Brain microvascular endothelial cell (primary cell): ENCODE results near the gene NBAS.

ENCODE experiments used
- DNase-seq: peaks from one replicate; pipeline ENCODE4 v3.0.0-alpha.2; 2020
- H3K27ac ChIP-seq: fragments of 250-450 bp; sonication (Bioruptor Pico); 2 replicates; pipeline ENCODE4 v1.5.1; 2020; ENCODE audit warnings: mild to moderate bottlenecking, moderate library complexity
- H3K27me3 ChIP-seq: fragments of 250-450 bp; sonication (Bioruptor Pico); replicated peaks from 2 replicates; pipeline ENCODE4 v1.5.1; 2020; ENCODE audit warnings: mild to moderate bottlenecking
- H3K36me3 ChIP-seq: fragments of 250-450 bp; sonication (Bioruptor Pico); replicated peaks from 2 replicates; pipeline ENCODE4 v1.5.1; 2020; ENCODE audit warnings: mild to moderate bottlenecking
- H3K4me3 ChIP-seq: 2 replicates; pipeline ENCODE4 v1.5.1; 2011; ENCODE audit warnings: low read depth, mild to moderate bottlenecking, control low read depth, low read length, moderate library complexity
- in situ Hi-C: cut with HindIII; loops from 2 replicates; pipeline ENCODE4 v1.10.0; 2017; ENCODE audit warnings: low sequenced_read_pairs, low pct_ligation_motif_present
- TF ChIP-seq, protein P1 (sequence below): IDR thresholded peaks from 2 replicates; pipeline ENCODE4 v1.5.1; 2011; ENCODE audit warnings: low read depth, mild to moderate bottlenecking, moderate library complexity, low read length, control low read depth, inconsistent platforms; ENCODE audit errors: missing control alignments

NBAS gene

DNA sequence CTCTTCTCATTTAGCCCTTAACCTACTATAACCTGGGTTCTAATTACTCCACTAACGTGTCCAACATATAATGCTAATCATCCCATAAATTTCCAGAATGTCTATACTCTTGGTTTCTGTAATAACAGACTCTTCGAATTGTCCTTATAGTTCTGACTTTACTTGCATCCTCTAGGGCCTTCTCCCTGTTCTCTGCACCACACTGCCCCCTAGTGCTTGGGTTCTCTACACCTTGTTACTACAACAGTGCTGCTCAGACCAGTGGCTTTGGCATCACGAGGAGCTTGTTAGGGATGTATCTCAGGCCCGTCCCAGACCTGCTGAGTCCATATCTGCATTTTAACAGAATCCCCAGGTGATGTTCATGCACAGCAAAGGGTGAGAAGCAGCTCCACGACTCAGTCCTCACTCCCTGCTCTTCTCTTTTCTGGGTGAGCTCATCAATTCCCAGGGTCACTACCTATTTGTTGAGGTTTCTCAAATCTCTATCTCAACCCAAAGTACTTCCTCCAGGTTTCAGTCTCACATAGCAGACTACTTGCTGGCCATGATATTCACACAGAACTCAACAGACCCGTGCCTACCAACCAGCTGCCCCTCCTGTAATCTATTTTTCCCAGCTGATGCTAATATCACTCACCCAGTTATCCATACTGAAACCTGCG is 16.1 kb upstream of the NBAS start:
- no peaks in the 10 kb centered on the region for H3K36me3 ChIP-seq
- DNase-seq: peak; percentile 88
- no peaks in the 10 kb centered on the region for H3K27me3 ChIP-seq
- TF ChIP-seq, protein P1, sequence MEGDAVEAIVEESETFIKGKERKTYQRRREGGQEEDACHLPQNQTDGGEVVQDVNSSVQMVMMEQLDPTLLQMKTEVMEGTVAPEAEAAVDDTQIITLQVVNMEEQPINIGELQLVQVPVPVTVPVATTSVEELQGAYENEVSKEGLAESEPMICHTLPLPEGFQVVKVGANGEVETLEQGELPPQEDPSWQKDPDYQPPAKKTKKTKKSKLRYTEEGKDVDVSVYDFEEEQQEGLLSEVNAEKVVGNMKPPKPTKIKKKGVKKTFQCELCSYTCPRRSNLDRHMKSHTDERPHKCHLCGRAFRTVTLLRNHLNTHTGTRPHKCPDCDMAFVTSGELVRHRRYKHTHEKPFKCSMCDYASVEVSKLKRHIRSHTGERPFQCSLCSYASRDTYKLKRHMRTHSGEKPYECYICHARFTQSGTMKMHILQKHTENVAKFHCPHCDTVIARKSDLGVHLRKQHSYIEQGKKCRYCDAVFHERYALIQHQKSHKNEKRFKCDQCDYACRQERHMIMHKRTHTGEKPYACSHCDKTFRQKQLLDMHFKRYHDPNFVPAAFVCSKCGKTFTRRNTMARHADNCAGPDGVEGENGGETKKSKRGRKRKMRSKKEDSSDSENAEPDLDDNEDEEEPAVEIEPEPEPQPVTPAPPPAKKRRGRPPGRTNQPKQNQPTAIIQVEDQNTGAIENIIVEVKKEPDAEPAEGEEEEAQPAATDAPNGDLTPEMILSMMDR: peak; percentile 92
- H3K27ac ChIP-seq: no peak overlapping the region
- in situ Hi-C loops: no loop called here
- no peak overlapping the region for H3K4me3 ChIP-seq

DNA sequence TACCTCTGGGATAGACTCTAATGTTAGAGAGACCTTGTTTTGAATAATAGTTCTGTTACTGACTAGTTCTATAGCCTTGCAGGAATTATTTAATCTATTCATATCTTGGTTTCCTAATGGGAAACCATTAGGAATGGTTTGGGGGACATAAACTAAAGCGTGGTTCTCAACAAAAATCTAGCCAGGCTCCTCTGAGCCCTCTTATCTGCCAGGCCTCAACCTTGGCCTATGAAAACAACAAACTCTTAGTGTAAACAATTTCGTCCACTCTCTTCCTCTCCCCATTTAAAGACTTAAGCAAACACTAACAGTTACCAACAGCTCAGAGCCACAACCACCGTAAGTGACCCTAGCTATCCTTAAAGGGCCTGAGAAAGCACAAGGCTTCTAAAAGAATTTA is 10.6 kb upstream of the NBAS start:
- no peak for DNase-seq
- Histone ChIP-seq H3K36me3 (no peaks in the 10 kb centered on the region), H3K27ac (no peak overlapping the region), H3K4me3 (no peak overlapping the region), H3K27me3 (no peaks in the 10 kb centered on the region)
- TF ChIP-seq, protein P1: no peak
- in situ Hi-C loops: no loop called here

DNA sequence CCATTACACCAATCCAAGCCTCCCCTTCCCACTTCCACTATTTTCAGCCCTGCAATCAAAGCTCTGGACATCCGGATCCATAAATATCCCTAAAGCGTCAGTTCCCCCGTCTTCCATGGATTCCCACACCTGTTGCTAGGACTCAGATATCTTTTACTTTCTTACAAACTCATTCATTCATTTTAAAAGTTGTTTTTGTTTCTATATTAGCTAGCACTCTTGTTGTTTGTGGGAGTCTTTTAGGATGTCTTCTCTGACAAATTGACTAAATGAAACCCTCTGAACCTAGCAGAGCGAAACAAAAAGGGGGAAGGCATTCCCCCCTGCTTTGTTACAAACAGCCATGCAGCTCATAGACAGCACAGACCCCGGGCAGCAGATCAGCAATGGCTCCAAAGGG is 9.0 kb upstream of the NBAS start:
- H3K27ac ChIP-seq: no peak overlapping the region
- in situ Hi-C loops: no loop called here
- DNase-seq: no peak
- H3K4me3 ChIP-seq: no peak overlapping the region
- H3K27me3 ChIP-seq: no peaks in the 10 kb centered on the region
- TF ChIP-seq, protein P1: no peak
- H3K36me3 ChIP-seq: no peaks in the 10 kb centered on the region

DNA sequence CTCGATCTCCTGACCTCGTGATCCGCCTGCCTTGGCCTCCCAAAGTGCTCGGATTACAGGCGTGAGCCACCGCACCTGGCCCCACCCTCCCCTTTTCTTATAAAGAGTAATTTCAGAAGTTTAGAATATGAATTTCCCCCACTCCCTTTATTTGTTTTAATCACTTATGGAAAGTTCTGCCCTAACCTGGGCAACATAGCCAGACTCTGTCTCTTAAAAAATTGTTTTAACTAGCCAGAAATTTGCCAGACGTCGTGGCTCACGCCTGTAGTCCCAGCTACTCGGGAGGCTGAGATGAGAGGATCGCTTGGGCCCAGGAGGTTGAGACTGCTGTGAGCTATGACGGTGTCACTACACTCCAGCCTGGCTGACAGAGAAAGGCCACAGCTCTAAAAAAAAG is 7.7 kb upstream of the NBAS start:
- in situ Hi-C loops: no loop called here
- Histone ChIP-seq H3K27me3 (no peaks in the 10 kb centered on the region), H3K27ac (no peak overlapping the region), H3K36me3 (no peaks in the 10 kb centered on the region), H3K4me3 (no peak overlapping the region)
- DNase-seq: no peak
- TF ChIP-seq, protein P1: no peak

DNA sequence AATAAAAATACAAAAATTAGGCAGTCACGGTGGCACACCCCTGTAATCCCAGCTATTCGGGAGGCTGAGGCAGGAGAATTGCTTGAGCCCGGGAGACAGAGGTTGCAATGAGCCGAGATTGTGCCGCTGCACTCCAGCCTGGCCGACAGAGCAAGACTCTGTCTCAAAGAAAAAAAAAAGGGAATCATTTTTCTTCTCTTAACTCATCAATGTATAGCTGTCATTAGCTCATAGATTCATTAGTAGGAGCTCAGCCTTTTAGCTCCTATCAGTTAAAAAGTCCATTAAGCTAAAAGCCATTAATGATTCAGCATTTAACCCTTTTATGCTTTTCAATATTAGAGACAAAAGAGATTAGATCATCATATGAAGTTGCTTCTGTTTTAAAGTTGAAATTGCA is 5.8 kb upstream of the NBAS start:
- no peaks in the 10 kb centered on the region for H3K36me3 ChIP-seq

More for the DNA sequence above, 5.8 kb upstream of the NBAS start:
- H3K27ac ChIP-seq: no peak overlapping the region
- H3K4me3 ChIP-seq: no peak overlapping the region
- in situ Hi-C loops: no loop called here
- TF ChIP-seq, protein P1: no peak
- H3K27me3 ChIP-seq: no peaks in the 10 kb centered on the region
- no peak for DNase-seq
